H1 (cell line): ENCODE measurements around the gene FCF1. TPM values are rescaled to one million over a fixed set of nuclear protein-coding genes. Genes with fewer than 3 reads are reported as not detected.

ENCODE experiments used
- HDAC2 ChIP-seq, 2 experiments: fragments of 300-600 bp in 1 of 2; sonication (generic) in 1 of 2; IDR thresholded peaks; 2 replicates each; pipeline ENCODE4 v1.6.1; 2011 to 2012; ENCODE audit warnings: low read depth in 2 of 2, low read length in 2 of 2, mild to moderate bottlenecking in 2 of 2, moderate library complexity in 2 of 2, borderline replicate concordance in 1 of 2, inconsistent platforms in 1 of 2
- SP2 ChIP-seq: IDR thresholded peaks from 2 replicates; pipeline ENCODE4 v1.6.1; 2012; ENCODE audit warnings: mild to moderate bottlenecking, low read length, inconsistent platforms
- polyA plus RNA-seq, 7 experiments: library from polyadenylated mRNA; depleted of rRNA in 3 of 7; stranded (reverse) in 5 of 7; unstranded in 2 of 7; fragments of >200 nt in 5 of 7; fragments of 200-250 nt in 2 of 7; gene quantifications; 1 replicate in 5 of 7; 2 replicates in 1 of 7; 4 replicates in 1 of 7; pipeline versions ENCODE4 v1.2.1 to v1.2.3, GENCODE V29; 2011 to 2013; ENCODE audit warnings: missing spikeins in 2 of 7, mixed read lengths in 2 of 7
- total RNA-seq: library from RNA; stranded (reverse); fragmentation: NEBNext Ultra II Directional; extraction: Animal tissue kit (Norgen Biotek cat#: 25700); gene quantifications from 2 replicates; pipeline ENCODE4 v1.2.1, GENCODE V29; 2021

FCF1 gene
- total and polyA plus RNA-seq, 2 of the 8 experiments (the other 6 are each of a cell fraction or from before 2014, with no cell fraction given) = 48.1 to 84.3 TPM

DNA sequence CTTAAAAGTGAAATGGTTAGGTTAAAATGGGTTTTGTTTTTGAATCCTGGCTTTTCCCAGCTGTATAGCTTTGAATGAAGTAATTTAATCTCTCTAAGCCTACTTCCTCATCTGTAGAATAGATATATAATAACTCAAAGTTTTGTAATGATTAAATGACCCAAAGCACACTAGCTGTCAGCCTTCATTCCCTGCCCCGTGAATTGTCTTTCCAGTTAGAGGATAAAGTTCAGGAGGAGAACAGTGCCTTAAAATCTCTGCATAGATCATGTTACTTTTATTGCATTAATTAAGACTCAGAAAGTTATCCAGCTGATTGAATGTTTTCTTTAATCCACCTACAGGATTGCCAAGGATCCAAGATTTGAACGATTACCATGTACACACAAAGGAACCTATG lies 19.4 kb downstream of the FCF1 start (continued):
- no peak for TF ChIP-seq HDAC2 (IDR thresholded peaks at IDR 0.05; ENCODE audit: borderline replicate concordance in 1 of 2, low read depth in 2 of 2, low read length in 2 of 2)
- TF ChIP-seq SP2 = no peak
